Kidney (tissue), 14 donors: ENCODE data around the gene CX3CL1. TPM values are rescaled to one million over a fixed set of nuclear protein-coding genes. Genes with fewer than 3 reads are reported as not detected.

Source experiments
- DNase-seq, 5 donors: peaks; one replicate each; pipeline ENCODE4 v3.0.0-alpha.2; 2013 to 2020
- FAIRE-seq: peaks from 2 replicates; lab custom pipeline; 2012; peaks lifted over from hg19 to GRCh38; lab: Jason Lieb, UNC
- H3K27ac ChIP-seq, 2 donors: one replicate each; pipeline ENCODE4 v1.7.0; 2013; ENCODE audit warnings: low read depth in 2 of 2, low read length in 2 of 2, inconsistent platforms in 1 of 2
- H3K27me3 ChIP-seq: one replicate; pipeline ENCODE4 v1.7.1; 2013; ENCODE audit warnings: low read length, inconsistent platforms; ENCODE audit not compliant: control insufficient read depth, insufficient read depth
- H3K36me3 ChIP-seq, 3 donors: one replicate each; pipeline versions ENCODE4 v1.7.0 to v1.7.1; 2013; ENCODE audit warnings: low read length in 3 of 3, control low read depth in 1 of 3, inconsistent platforms in 1 of 3; ENCODE audit not compliant: insufficient read depth in 3 of 3, control insufficient read depth in 2 of 3
- H3K4me1 ChIP-seq, 3 donors: one replicate each; pipeline versions ENCODE4 v1.7.0 to v1.7.1; 2013; ENCODE audit warnings: low read length in 3 of 3, inconsistent platforms in 1 of 3, low read depth in 1 of 3; ENCODE audit not compliant: control insufficient read depth in 2 of 3, insufficient read depth in 2 of 3
- H3K4me3 ChIP-seq, 3 donors: one replicate each; pipeline versions ENCODE4 v1.7.0 to v1.8.1; 2013; ENCODE audit warnings: low read length in 3 of 3, control low read depth in 1 of 3, inconsistent platforms in 1 of 3
- H3K9ac ChIP-seq, 3 donors: one replicate each; pipeline versions ENCODE4 v1.7.0 to v1.7.1; 2013; ENCODE audit warnings: low read length in 3 of 3, control low read depth in 1 of 3, inconsistent platforms in 1 of 3
- H3K9me3 ChIP-seq, 3 donors: one replicate each; pipeline versions ENCODE4 v1.7.0 to v1.7.1; 2013; ENCODE audit warnings: low read length in 3 of 3, control low read depth in 1 of 3, inconsistent platforms in 1 of 3; ENCODE audit not compliant: control insufficient read depth in 2 of 3, insufficient read depth in 1 of 3
- intact Hi-C: fragments of 100-400 bp; cut with DNase I; formaldehyde crosslinking; loops from one replicate; pipeline ENCODE4 v1.11.1; 2022
- polyA plus RNA-seq: library from polyadenylated mRNA; stranded (reverse); fragments of 350-450 nt; fragmentation: Illumina TruSeq; extraction: RNeasy Lipid Tissue Mini Kit (QIAGEN cat#74804); gene quantifications from one replicate; pipeline ENCODE4 v1.2.3, GENCODE V29; 2014; ENCODE audit warnings: low read depth, low replicate concordance; ENCODE audit not compliant: insufficient read depth
- total RNA-seq: library from RNA; stranded (reverse); fragmentation: NEBNext Ultra II Directional; extraction: Animal tissue kit (Norgen Biotek cat#: 25700); gene quantifications from one replicate; pipeline ENCODE4 v1.2.1, GENCODE V29; 2021
- TF ChIP-seq, protein P1 (sequence below): IDR thresholded peaks from 3 replicates; pipeline ENCODE4 v1.5.1; 2012; ENCODE audit warnings: mild to moderate bottlenecking, moderate library complexity, borderline replicate concordance; ENCODE audit not compliant: insufficient read depth; ENCODE audit errors: extremely low read depth
- donor health status: control.
- donor health status: control.
- donor health status: control.
- donor health status: control.
- donor health status: control.
- donor health status: DM: yes; HTN: yes; CAD: no.
- donor health status: Normal renal cell carcinoma (clear cell type).

Gene CX3CL1
- total and polyA plus RNA-seq, 2 donors from 2014 or later, result 39.1 to 46.4 TPM

DNA sequence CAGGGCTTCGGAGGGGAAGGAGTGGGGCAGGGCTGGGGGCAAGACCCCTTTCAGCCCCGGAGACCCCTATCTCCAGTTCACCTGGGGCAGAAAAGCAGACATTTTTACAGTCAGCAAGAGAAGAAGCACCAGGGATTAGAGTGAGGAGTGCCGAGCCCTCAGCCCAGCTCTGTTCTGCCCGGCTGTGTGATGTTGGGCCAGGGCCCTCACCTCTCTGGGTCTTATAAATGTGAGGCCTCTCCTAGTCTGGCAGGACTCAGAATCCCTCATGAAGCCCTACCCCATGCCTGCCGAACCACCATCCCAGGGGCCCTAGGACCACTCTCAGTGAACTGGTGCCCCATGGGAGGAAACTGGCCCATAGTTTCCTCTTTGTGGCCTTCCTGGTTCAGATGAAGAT, 12.8 kb downstream of the CX3CL1 start:
- TF ChIP-seq, protein P1, sequence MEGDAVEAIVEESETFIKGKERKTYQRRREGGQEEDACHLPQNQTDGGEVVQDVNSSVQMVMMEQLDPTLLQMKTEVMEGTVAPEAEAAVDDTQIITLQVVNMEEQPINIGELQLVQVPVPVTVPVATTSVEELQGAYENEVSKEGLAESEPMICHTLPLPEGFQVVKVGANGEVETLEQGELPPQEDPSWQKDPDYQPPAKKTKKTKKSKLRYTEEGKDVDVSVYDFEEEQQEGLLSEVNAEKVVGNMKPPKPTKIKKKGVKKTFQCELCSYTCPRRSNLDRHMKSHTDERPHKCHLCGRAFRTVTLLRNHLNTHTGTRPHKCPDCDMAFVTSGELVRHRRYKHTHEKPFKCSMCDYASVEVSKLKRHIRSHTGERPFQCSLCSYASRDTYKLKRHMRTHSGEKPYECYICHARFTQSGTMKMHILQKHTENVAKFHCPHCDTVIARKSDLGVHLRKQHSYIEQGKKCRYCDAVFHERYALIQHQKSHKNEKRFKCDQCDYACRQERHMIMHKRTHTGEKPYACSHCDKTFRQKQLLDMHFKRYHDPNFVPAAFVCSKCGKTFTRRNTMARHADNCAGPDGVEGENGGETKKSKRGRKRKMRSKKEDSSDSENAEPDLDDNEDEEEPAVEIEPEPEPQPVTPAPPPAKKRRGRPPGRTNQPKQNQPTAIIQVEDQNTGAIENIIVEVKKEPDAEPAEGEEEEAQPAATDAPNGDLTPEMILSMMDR, result no peak
- Histone ChIP-seq H3K9me3 (peaks cover 0 to 5% (median 0%) of the 10 kb centered on the region in 3 donors), H3K4me1 (peaks cover 0 to 20% (median 2%) of the 10 kb centered on the region in 3 donors), H3K36me3 (peaks cover 0 to 3% (median 2%) of the 10 kb centered on the region in 3 donors), H3K27ac (no peak overlapping the region), H3K4me3 (no peak overlapping the region), H3K27me3 (no peaks in the 10 kb centered on the region), H3K9ac (no peak overlapping the region)
- FAIRE-seq (no peak), DNase-seq (no peak)
- intact Hi-C loops, result no loop called here

DNA sequence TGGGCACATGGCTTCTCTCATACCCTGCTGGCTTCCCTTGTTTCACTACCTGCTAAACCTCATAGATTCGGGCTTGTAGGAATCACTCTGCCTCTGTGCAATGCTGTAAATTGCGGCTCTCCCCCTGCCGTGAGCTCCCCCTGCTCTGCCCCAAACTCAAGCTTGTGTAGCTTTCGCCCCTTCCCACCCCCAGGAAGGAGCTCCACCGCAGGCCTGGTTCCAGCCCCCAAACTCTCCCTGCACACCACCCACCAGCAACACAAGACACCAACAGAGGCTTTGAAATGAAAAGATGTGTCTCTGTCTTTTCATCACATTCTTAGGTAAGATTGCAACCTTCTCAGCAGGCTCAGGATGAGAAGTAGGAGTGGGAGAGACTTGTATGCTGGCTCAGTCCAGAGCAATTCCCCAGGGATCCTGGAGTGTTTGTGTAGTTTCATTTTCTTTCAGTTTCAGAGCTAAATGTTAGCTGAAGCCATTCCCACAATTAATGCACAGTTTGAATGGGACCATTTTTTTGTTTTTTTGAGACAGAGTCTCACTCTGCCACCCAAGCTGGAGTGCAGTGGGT, 14.2 kb downstream of the CX3CL1 start:
- peaks cover 0 to 3% (median 2%) of the 10 kb centered on the region in 3 donors for H3K36me3 ChIP-seq
- DNase-seq (peak in 2 of 5 donors; percentile 44 to 81), FAIRE-seq (no peak)
- no peak overlapping the region for H3K27ac ChIP-seq
- no peak overlapping the region for H3K4me3 ChIP-seq
- no peak overlapping the region for H3K9ac ChIP-seq
- peaks cover 0 to 5% (median 3%) of the 10 kb centered on the region in 3 donors for H3K9me3 ChIP-seq
- intact Hi-C loops, result no loop called here
- H3K27me3 ChIP-seq, result no peaks in the 10 kb centered on the region
- TF ChIP-seq, protein P1, result no peak
- H3K4me1 ChIP-seq, result peaks cover 2 to 16% (median 6%) of the 10 kb centered on the region in 3 donors

DNA sequence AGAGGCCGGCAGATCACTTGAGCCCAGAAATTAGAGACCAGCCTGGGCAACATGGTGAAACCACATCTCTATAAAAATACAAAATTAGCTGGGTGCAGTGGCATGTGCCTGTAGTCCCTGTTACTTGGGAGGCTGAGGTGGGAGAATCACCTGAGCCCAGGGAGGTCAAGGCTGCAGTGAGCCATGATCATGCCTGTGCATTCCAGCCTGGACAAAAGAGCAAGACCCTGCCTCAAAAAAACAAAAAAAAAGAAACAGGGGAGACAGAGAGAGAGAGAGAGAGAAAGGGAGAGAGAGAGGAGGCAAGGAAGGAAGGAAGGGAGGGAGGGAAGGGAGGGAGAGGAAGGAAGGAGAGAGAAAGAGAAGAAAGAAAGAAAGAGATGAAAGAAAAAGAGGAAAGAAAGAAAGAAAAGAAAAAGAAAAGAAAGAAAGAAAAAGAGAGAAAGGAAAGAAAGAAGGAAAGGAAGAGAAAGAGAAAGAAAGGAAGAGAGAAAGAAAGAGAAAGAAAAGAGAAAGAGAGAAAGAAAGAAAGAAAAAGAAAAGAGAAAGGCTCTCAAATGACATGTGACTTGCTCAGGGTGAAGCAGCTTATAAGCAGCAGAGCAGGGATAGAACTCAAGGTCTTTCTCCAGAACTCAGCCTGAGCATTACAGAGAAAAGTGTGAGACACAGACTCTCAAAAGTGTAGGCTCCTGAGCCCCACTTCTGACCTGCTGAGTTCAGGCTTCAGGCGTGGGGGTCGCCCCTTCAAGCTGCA, 15.5 kb downstream of the CX3CL1 start:
- H3K4me1 ChIP-seq, result peaks cover 2 to 16% (median 6%) of the 10 kb centered on the region in 3 donors
- DNase-seq (no peak), FAIRE-seq (no peak)
- H3K4me3 ChIP-seq, result no peak overlapping the region
- no peak overlapping the region for H3K9ac ChIP-seq
- no peaks in the 10 kb centered on the region for H3K27me3 ChIP-seq
- intact Hi-C loops, result no loop called here
- H3K27ac ChIP-seq, result no peak overlapping the region
- TF ChIP-seq, protein P1, result no peak
- peaks cover 0 to 5% (median 4%) of the 10 kb centered on the region in 3 donors for H3K9me3 ChIP-seq
- peaks cover 0 to 3% (median 0%) of the 10 kb centered on the region in 3 donors for H3K36me3 ChIP-seq
